Spleen (tissue), 11 donors: ENCODE data around the gene MYL1. TPM values are rescaled to one million over a fixed set of nuclear protein-coding genes. Genes with fewer than 3 reads are reported as not detected.

Source experiments
- DNase-seq: peaks from one replicate; pipeline ENCODE4 v3.0.0-alpha.2; 2020
- H3K27ac ChIP-seq, 8 donors: fragments of 200-600 bp; sonication (generic) in 7 of 8; 1 replicate in 4 of 8; 2 replicates in 4 of 8; pipeline versions ENCODE4 v1.5.0 to v1.8.0; 2016 to 2021; ENCODE audit warnings: inconsistent platforms in 4 of 8, mild to moderate bottlenecking in 4 of 8, moderate library complexity in 1 of 8
- H3K27me3 ChIP-seq, 7 donors: fragments of 200-600 bp; sonication (generic) in 6 of 7; replicated peaks in 1 of 7; 1 replicate in 4 of 7; 2 replicates in 3 of 7; pipeline versions ENCODE4 v1.5.0 to v1.8.0; 2016 to 2021; ENCODE audit warnings: inconsistent platforms in 3 of 7, mild to moderate bottlenecking in 1 of 7
- H3K36me3 ChIP-seq, 6 donors: fragments of 200-600 bp; sonication (generic) in 5 of 6; 1 replicate in 4 of 6; 2 replicates in 2 of 6; pipeline versions ENCODE4 v1.5.0 to v1.8.0; 2016 to 2021; ENCODE audit warnings: inconsistent platforms in 2 of 6
- H3K4me1 ChIP-seq, 6 donors: fragments of 200-600 bp; sonication (generic) in 5 of 6; 1 replicate in 3 of 6; 2 replicates in 3 of 6; pipeline versions ENCODE4 v1.5.0 to v1.8.0; 2016 to 2021; ENCODE audit warnings: inconsistent platforms in 3 of 6
- H3K4me3 ChIP-seq, 8 donors: fragments of 200-600 bp; sonication (generic) in 7 of 8; 1 replicate in 4 of 8; 2 replicates in 4 of 8; pipeline versions ENCODE4 v1.5.0 to v1.8.0; 2016 to 2021; ENCODE audit warnings: inconsistent platforms in 4 of 8, mild to moderate bottlenecking in 4 of 8, moderate library complexity in 2 of 8
- H3K9me3 ChIP-seq, 8 donors: fragments of 200-600 bp; sonication (generic) in 7 of 8; 1 replicate in 4 of 8; 2 replicates in 4 of 8; pipeline versions ENCODE4 v1.5.0 to v1.8.0; 2016 to 2021; ENCODE audit warnings: inconsistent platforms in 4 of 8
- CTCF ChIP-seq, 11 experiments: fragments of 200-600 bp in 7 of 11; fragments of 450-650 bp in 4 of 11; sonication (generic) in 4 of 11; IDR thresholded peaks in 8 of 11; conservative IDR thresholded peaks in 3 of 11; 1 replicate in 7 of 11; 2 replicates in 4 of 11; pipeline versions ENCODE4 v1.4.0 to v1.8.0; 2016 to 2021; ENCODE audit warnings: antibody characterized with exemption in 11 of 11, inconsistent platforms in 4 of 11, mild to moderate bottlenecking in 1 of 11
- POLR2A ChIP-seq, 3 donors: fragments of 450-650 bp; IDR thresholded peaks; one replicate each; pipeline ENCODE4 v1.5.1; 2017; ENCODE audit warnings: antibody characterized with exemption in 3 of 3, mild to moderate bottlenecking in 1 of 3
- POLR2AphosphoS5 ChIP-seq, 3 donors: sonication (generic); formaldehyde crosslinking; IDR thresholded peaks; one replicate each; pipeline ENCODE4 v1.5.1; 2017; ENCODE audit warnings: antibody characterized with exemption in 3 of 3
- WGBS, 5 donors: extraction: QIAGEN DNeasy Blood & Tissue Kit in 3 of 5; methylation state at CpG; one replicate each; pipeline versions ENCODE4 v1.1.5 to v1.1.7; 2013 to 2018; 5-methylcytosine and 5-hydroxymethylcytosine counted together
- intact Hi-C: fragments of 100-400 bp; cut with DNase I; formaldehyde crosslinking; loops from one replicate; pipeline ENCODE4 v1.15.0; 2023; ENCODE audit warnings: low total_unique reads
- polyA plus RNA-seq, 3 donors: library from polyadenylated mRNA; stranded (reverse); fragments of 200-250 nt; gene quantifications; one replicate each; pipeline ENCODE4 v1.2.1, GENCODE V29; 2013
- total RNA-seq, 7 donors: library from RNA; depleted of rRNA in 3 of 7; stranded (reverse); fragments of >200 nt in 3 of 7; fragmentation: NEBNext Ultra II Directional in 4 of 7; extraction: Animal tissue kit (Norgen Biotek cat#: 25700) in 4 of 7; gene quantifications; one replicate each; pipeline versions ENCODE4 v1.1.0 to v1.2.1, GENCODE V29; 2016 to 2021
- donor health status: healthy with polysubstance abuse.
- donor health status: DM: no; HTN: no; CAD: no; lungs with moderate emphysema.
- donor health status: DM: no; HTN: no; CAD: no.
- donor health status: Bipolar disorder and iron deficiency.
- donor health status: healthy.
- donor health status: DM: no; HTN: no; CAD: no.
- donor health status: DM: yes; HTN: yes; CAD: no.

Gene MYL1
- total and polyA plus RNA-seq, 10 donors, result 0.06 to 0.78 TPM; not detected in 8

GRCh38 chr2:210309548-210310233 lies 5.3 kb downstream of the MYL1 start:
- TF ChIP-seq POLR2A (IDR thresholded peaks at IDR 0.05) (no peak), POLR2AphosphoS5 (IDR thresholded peaks at IDR 0.05) (no peak), CTCF (IDR thresholded peaks at IDR 0.05 in 8 of 11, conservative IDR thresholded peaks at IDR 0.05 in 3 of 11) (no peak)
- H3K4me1 ChIP-seq, result no peaks in the 10 kb centered on the region
- no peaks in the 10 kb centered on the region for H3K36me3 ChIP-seq
- no peaks in the 10 kb centered on the region for H3K9me3 ChIP-seq
- intact Hi-C loops, result no loop called here
- no peak overlapping the region for H3K4me3 ChIP-seq
- no peaks in the 10 kb centered on the region for H3K27me3 ChIP-seq
- H3K27ac ChIP-seq, result no peak overlapping the region
- no peak for DNase-seq
- 54 to 70% (median 63%) methylated on average over 1 of the region's 1 CpG for WGBS, 5 donors

GRCh38 chr2:210303498-210303897 lies 11.5 kb downstream of the MYL1 start:
- WGBS, 5 donors, result 68 to 92% (median 88%) methylated on average over 3 of the region's 3 CpGs
- Histone ChIP-seq H3K4me1 (no peaks in the 10 kb centered on the region), H3K9me3 (no peaks in the 10 kb centered on the region), H3K27ac (no peak overlapping the region), H3K4me3 (no peak overlapping the region), H3K27me3 (no peaks in the 10 kb centered on the region), H3K36me3 (no peaks in the 10 kb centered on the region)
- no peak for DNase-seq
- intact Hi-C loops, result no loop called here
- TF ChIP-seq POLR2AphosphoS5 (IDR thresholded peaks at IDR 0.05) (no peak), POLR2A (IDR thresholded peaks at IDR 0.05) (no peak), CTCF (IDR thresholded peaks at IDR 0.05 in 8 of 11, conservative IDR thresholded peaks at IDR 0.05 in 3 of 11) (no peak)

- no peak for DNase-seq
- Histone ChIP-seq H3K4me1 (no peaks in the 10 kb centered on the region), H3K36me3 (no peaks in the 10 kb centered on the region), H3K27ac (no peak overlapping the region), H3K27me3 (no peaks in the 10 kb centered on the region), H3K4me3 (no peak overlapping the region), H3K9me3 (no peaks in the 10 kb centered on the region)
- TF ChIP-seq CTCF (IDR thresholded peaks at IDR 0.05 in 8 of 11, conservative IDR thresholded peaks at IDR 0.05 in 3 of 11), result no peak
- intact Hi-C loops, result no loop called here
- WGBS, 5 donors, result 55 to 74% (median 67%) methylated on average over 3 of the region's 3 CpGs
Measured at GRCh38 chr2:210302326-210302725, 12.6 kb downstream of the MYL1 start.

GRCh38 chr2:210299866-210300373 lies 15.1 kb downstream of the MYL1 start:
- no peaks in the 10 kb centered on the region for H3K27me3 ChIP-seq
- TF ChIP-seq POLR2A (IDR thresholded peaks at IDR 0.05) (no peak), POLR2AphosphoS5 (IDR thresholded peaks at IDR 0.05) (no peak), CTCF (IDR thresholded peaks at IDR 0.05 in 8 of 11, conservative IDR thresholded peaks at IDR 0.05 in 3 of 11) (no peak)
- H3K4me3 ChIP-seq, result no peak overlapping the region
- DNase-seq, result no peak
- no peaks in the 10 kb centered on the region for H3K36me3 ChIP-seq
- 63 to 78% (median 72%) methylated on average over 3 of the region's 3 CpGs for WGBS, 5 donors
- H3K9me3 ChIP-seq, result no peaks in the 10 kb centered on the region
- H3K4me1 ChIP-seq, result no peaks in the 10 kb centered on the region
- H3K27ac ChIP-seq, result no peak overlapping the region
- intact Hi-C loops, result no loop called here
